K562 (cell line): ENCODE results near the gene LMX1B. TPM values are rescaled to one million over a fixed set of nuclear protein-coding genes. Genes with fewer than 3 reads are reported as not detected.

Source experiments
- ATAC-seq: fragments of 200-7000 bp; cut with Tn5 transposase; 3 replicates; pipeline ENCODE4 v1.9.1; 2020; ENCODE audit warnings: moderate library complexity
- BruUV-seq: library from RNA; stranded (reverse); fragments of 400-500 nt; replicated peaks from 2 replicates; lab custom pipeline; 2021; lab: Mats Ljungman, UMichigan
- CTCF ChIA-PET: fragments of 300-600 bp; formaldehyde crosslinking; extraction: SDS; loops from one replicate; lab custom pipeline; 2021; ENCODE audit warnings: low intra/inter-chr PET ratio; lab: Yijun Ruan, JAX
- POLR2A ChIA-PET: fragments of 300-600, 350-650 bp; sonication (Branson Sonifier 250); formaldehyde crosslinking; extraction: SDS; loops from one replicate; lab custom pipeline; 2021; ENCODE audit warnings: antibody characterized with exemption, inconsistent platforms; lab: Yijun Ruan, JAX
- DNase-seq, 4 experiments: peaks; one replicate each; pipeline versions ENCODE4 v3.0.0 to v3.0.0-alpha.2; 2011 to 2018; ENCODE audit warnings: low spot score in 3 of 4, mixed read lengths in 3 of 4; ENCODE audit errors: extremely low read depth in 1 of 4
- FAIRE-seq: peaks from 2 replicates; lab custom pipeline; 2011; peaks lifted over from hg19 to GRCh38; lab: Jason Lieb, UNC
- H2AFZ ChIP-seq: 2 replicates; pipeline ENCODE4 v1.6.0; 2011; ENCODE audit warnings: low read depth, low read length, control low read depth, inconsistent platforms
- H3K27ac ChIP-seq: fragments of 200-600 bp; 3 replicates; pipeline ENCODE4 v1.8.0; 2011; ENCODE audit warnings: low read depth, mild to moderate bottlenecking, control low read depth, inconsistent platforms, low read length, moderate library complexity, mixed read lengths; ENCODE audit errors: extremely low read depth
- H3K27me3 ChIP-seq, 2 experiments: fragments of 300-600 bp in 1 of 2; 2 replicates in 1 of 2; 3 replicates in 1 of 2; pipeline versions ENCODE4 v1.6.0 to v1.8.0; 2011; ENCODE audit warnings: inconsistent platforms in 2 of 2, low read length in 2 of 2, mild to moderate bottlenecking in 1 of 2, mixed read lengths in 1 of 2, moderate library complexity in 1 of 2; ENCODE audit not compliant: control insufficient read depth in 2 of 2, insufficient read depth in 2 of 2
- H3K36me3 ChIP-seq: fragments of 300-600 bp; 3 replicates; pipeline ENCODE4 v1.8.0; 2011; ENCODE audit warnings: mild to moderate bottlenecking, low read length, inconsistent platforms; ENCODE audit not compliant: control insufficient read depth, insufficient read depth
- H3K4me1 ChIP-seq, 2 experiments: fragments of 200-600 bp in 1 of 2; replicated peaks in 1 of 2; 2 replicates in 1 of 2; 3 replicates in 1 of 2; pipeline versions ENCODE4 v1.5.1 to v1.8.0; 2011; ENCODE audit warnings: inconsistent platforms in 2 of 2, low read length in 2 of 2, mild to moderate bottlenecking in 1 of 2, mixed read lengths in 1 of 2, moderate library complexity in 1 of 2; ENCODE audit not compliant: control insufficient read depth in 2 of 2, insufficient read depth in 2 of 2
- H3K4me2 ChIP-seq: 2 replicates; pipeline ENCODE4 v1.6.1; 2011; ENCODE audit warnings: low read length, control low read depth, inconsistent platforms, mixed read lengths; ENCODE audit not compliant: insufficient read depth
- H3K4me3 ChIP-seq: fragments of 200-600 bp; sonication (generic), shearing (Covaris generic); 2 replicates; pipeline ENCODE4 v1.5.1; 2016; ENCODE audit warnings: control low read depth, inconsistent platforms
- H3K79me2 ChIP-seq: fragments of 200-600 bp; 3 replicates; pipeline ENCODE4 v1.8.0; 2011; ENCODE audit warnings: low read length, inconsistent platforms; ENCODE audit not compliant: control insufficient read depth, insufficient read depth
- H3K9ac ChIP-seq, 2 experiments: 2 replicates each; pipeline versions ENCODE4 v1.6.0 to v1.6.1; 2011; ENCODE audit warnings: low read depth in 2 of 2, low read length in 2 of 2, control low read depth in 1 of 2, inconsistent platforms in 1 of 2, mild to moderate bottlenecking in 1 of 2, mixed read lengths in 1 of 2; ENCODE audit not compliant: insufficient read depth in 1 of 2
- H3K9me1 ChIP-seq: one replicate; pipeline ENCODE4 v1.6.0; 2011; ENCODE audit warnings: inconsistent platforms, mild to moderate bottlenecking, low read length, moderate library complexity; ENCODE audit not compliant: control insufficient read depth, insufficient read depth
- H3K9me3 ChIP-seq: replicated peaks from 2 replicates; pipeline ENCODE4 v1.5.1; 2011; ENCODE audit warnings: low read depth, low read length, inconsistent platforms; ENCODE audit not compliant: control insufficient read depth, insufficient read depth
- H4K20me1 ChIP-seq: replicated peaks from 2 replicates; pipeline ENCODE4 v1.6.1; 2011; ENCODE audit warnings: low read length, inconsistent platforms, mixed read lengths; ENCODE audit not compliant: control insufficient read depth, insufficient read depth
- AFF4 ChIP-seq: sonication (generic); formaldehyde crosslinking; IDR thresholded peaks from 2 replicates; pipeline ENCODE4 v1.8.0; 2023; ENCODE audit warnings: mild to moderate bottlenecking, missing genetic modification reagents
- HIVEP1 ChIP-seq: fragments of 250-450 bp; sonication (Bioruptor Pico); IDR thresholded peaks from 2 replicates; pipeline ENCODE4 v1.4.0; 2020; ENCODE audit warnings: mild to moderate bottlenecking
- HNRNPLL ChIP-seq: fragments of 200-400 bp; formaldehyde crosslinking; IDR thresholded peaks from 2 replicates; pipeline ENCODE4 v1.6.1; 2017; ENCODE audit warnings: low read length, low read depth, mild to moderate bottlenecking; ENCODE audit not compliant: poor library complexity, severe bottlenecking
- JUN ChIP-seq, 2 experiments: sonication (generic) in 1 of 2; formaldehyde crosslinking in 1 of 2; IDR thresholded peaks; 2 replicates each; pipeline versions ENCODE4 v1.6.1 to v1.8.0; 2012 to 2022; ENCODE audit warnings: borderline replicate concordance in 2 of 2, mild to moderate bottlenecking in 2 of 2, improper control_type of control experiment in 1 of 2, low read depth in 1 of 2, low read length in 1 of 2, missing genetic modification reagents in 1 of 2
- KLF10 ChIP-seq: fragments of 250-450 bp; sonication (Bioruptor Pico); IDR thresholded peaks from 2 replicates; pipeline ENCODE4 v1.6.1; 2021; ENCODE audit warnings: matching md5 sums
- MTA1 ChIP-seq: fragments of 450-650 bp; IDR thresholded peaks from 2 replicates; pipeline ENCODE4 v1.6.1; 2017; ENCODE audit warnings: borderline replicate concordance
- PCBP1 ChIP-seq: fragments of 200-400 bp; formaldehyde crosslinking; IDR thresholded peaks from 2 replicates; pipeline ENCODE4 v1.6.1; 2018; ENCODE audit warnings: mild to moderate bottlenecking, low read depth, low read length; ENCODE audit not compliant: poor library complexity, severe bottlenecking
- POLR3G ChIP-seq: IDR thresholded peaks from 2 replicates; pipeline ENCODE4 v1.6.1; 2011; ENCODE audit not compliant: insufficient read length, insufficient replicate concordance; ENCODE audit errors: extremely low read depth
- RBFOX2 ChIP-seq: fragments of 200-400 bp; formaldehyde crosslinking; IDR thresholded peaks from 2 replicates; pipeline ENCODE4 v1.6.1; 2017; ENCODE audit warnings: low read depth, mild to moderate bottlenecking, low read length, moderate library complexity
- SRSF3 ChIP-seq: fragments of 200-400 bp; formaldehyde crosslinking; IDR thresholded peaks from 2 replicates; pipeline ENCODE4 v1.6.1; 2016; ENCODE audit warnings: mild to moderate bottlenecking, low read length, moderate library complexity; ENCODE audit not compliant: insufficient read depth
- TBP ChIP-seq: optimal IDR thresholded peaks from 2 replicates; pipeline ENCODE3; 2011; ENCODE audit warnings: low read depth, low read length, improper control_type of control experiment
- ZKSCAN1 ChIP-seq: fragments of 150-350 bp; IDR thresholded peaks from 2 replicates; pipeline ENCODE4 v1.6.1; 2016; ENCODE audit warnings: low read depth, low read length
- ZNF507 ChIP-seq: conservative IDR thresholded peaks from 2 replicates; pipeline ENCODE4 v1.6.1; 2017; ENCODE audit warnings: missing genetic modification characterization, missing compliant biosample characterization
- ZSCAN32 ChIP-seq: fragments of 450-650 bp; formaldehyde crosslinking; IDR thresholded peaks from 2 replicates; pipeline ENCODE4 v1.4.0; 2020; ENCODE audit warnings: mild to moderate bottlenecking, moderate library complexity
- WGBS: fragments of 100-300 bp; shearing (Covaris generic); methylation state at CpG from one replicate; pipeline ENCODE4 v1.1.6; 2016; ENCODE audit warnings: low coverage, mixed read lengths; ENCODE audit not compliant: insufficient coverage; ENCODE audit errors: missing lambda C conversion rate; 5-methylcytosine and 5-hydroxymethylcytosine counted together
- in situ Hi-C: fragments of 300-500 bp; cut with MboI; formaldehyde crosslinking; loops from 4 replicates; pipeline ENCODE4 v1.15.0; 2018; ENCODE audit warnings: inconsistent platforms, mixed read lengths
- intact Hi-C: fragments of 100-400 bp; cut with micrococcal nuclease; formaldehyde crosslinking; loops from 2 replicates; pipeline ENCODE4 v1.14.2; 2022
- polyA plus RNA-seq, 8 experiments: library from polyadenylated mRNA; depleted of rRNA in 4 of 8; stranded (reverse) in 5 of 8; unstranded in 3 of 8; fragments of >200 nt; fragmentation: Nextera tagmentation in 2 of 8; fragmentation: Illumina TruSeq in 1 of 8; extraction: Ambion mirVana in 2 of 8; extraction: Trizol in 1 of 8; gene quantifications; 2 replicates each; pipeline versions ENCODE4 v1.2.1 to v1.2.3, GENCODE V29; 2011 to 2014; ENCODE audit warnings: inconsistent platforms in 1 of 8, missing spikeins in 1 of 8
- total RNA-seq, 7 experiments: library from RNA; depleted of rRNA in 6 of 7; stranded (reverse); fragments of >200 nt in 6 of 7; fragmentation: Illumina TruSeq in 2 of 7; extraction: Trizol in 2 of 7; gene quantifications; 2 replicates each; pipeline versions ENCODE4 v1.2.1 to v1.2.3, GENCODE V29; 2011 to 2021; ENCODE audit warnings: low replicate concordance in 1 of 7

The LMX1B gene
- total and polyA plus RNA-seq, 9 of the 15 experiments (the other 6 are each of a cell fraction or from before 2014, with no cell fraction given): not detected

GRCh38 chr9:126565336-126566128, 48.2 kb upstream of the LMX1B start:
- in situ Hi-C loops: no loop called here
- ATAC-seq: no peak
- no TSS peak for BruUV-seq
- TF ChIP-seq HIVEP1: no peak
- TF ChIP-seq MTA1: no peak
- TF ChIP-seq AFF4 (CRISPR knock-in tag): no peak
- no peak for TF ChIP-seq ZKSCAN1
- no peak for TF ChIP-seq SRSF3
- no peak for TF ChIP-seq PCBP1
- no peak for TF ChIP-seq HNRNPLL
- no peak for TF ChIP-seq ZNF507
- TF ChIP-seq TBP: no peak
- TF ChIP-seq RBFOX2: no peak
- TF ChIP-seq POLR3G: no peak
- TF ChIP-seq ZSCAN32: no peak
- no peak for TF ChIP-seq JUN (IDR thresholded peaks at IDR 0.05; ENCODE audit: borderline replicate concordance, low read depth, low read length)
- TF ChIP-seq JUN (CRISPR knock-in tag; IDR thresholded peaks at IDR 0.05; ENCODE audit: borderline replicate concordance): no peak
- TF ChIP-seq KLF10: no peak
- TF ChIP-seq, all 486 proteins: peak for 0
- no peak for DNase-seq
- H3K9me3 ChIP-seq: no peaks in the 10 kb centered on the region
- ChIA-PET POLR2A (no interaction called here), CTCF (no interaction called here)
- no peak overlapping the region for H3K9ac ChIP-seq
- H3K36me3 ChIP-seq: no peaks in the 10 kb centered on the region
- intact Hi-C loops: no loop called here
- FAIRE-seq: no peak
- WGBS: 1% methylated on average over 11 of the region's 11 CpGs
- H3K79me2 ChIP-seq: no peaks in the 10 kb centered on the region
- no peak overlapping the region for H3K4me3 ChIP-seq
- peaks cover 0 to 7% of the 10 kb centered on the region in 2 experiments; a peak in 1 of 5 replicates for H3K4me1 ChIP-seq
- no peak overlapping the region for H2AFZ ChIP-seq
- H3K4me2 ChIP-seq: no peak overlapping the region
- H3K27ac ChIP-seq: no peak overlapping the region
- H3K9me1 ChIP-seq: peaks cover 2% of the 10 kb centered on the region
- peaks cover 7% of the 10 kb centered on the region; the same call in 1 of the 2 replicates for H4K20me1 ChIP-seq
- H3K27me3 ChIP-seq: peaks cover 0 to 16% of the 10 kb centered on the region in 2 experiments; a peak in 2 of 5 replicates
